H1 (cell line): ENCODE data around the gene CNOT3. TPM values are rescaled to one million over a fixed set of nuclear protein-coding genes. Genes with fewer than 3 reads are reported as not detected.

ENCODE experiments used
- CTCF ChIA-PET: fragments of 300-600 bp; sonication (Branson Sonifier 250); formaldehyde crosslinking; loops from one replicate; lab custom pipeline; 2021; ENCODE audit not compliant: partially characterized antibody; lab: Charles Lee
- POLR2A ChIA-PET: fragments of 300-600 bp; sonication (Branson Sonifier 250); formaldehyde crosslinking; loops from one replicate; lab custom pipeline; 2021; ENCODE audit warnings: inconsistent platforms; ENCODE audit not compliant: partially characterized antibody; lab: Charles Lee
- DNase-seq, 2 experiments: peaks; one replicate each; pipeline versions ENCODE4 v3.0.0 to v3.0.0-alpha.2; 2010 to 2022; ENCODE audit warnings: low spot score in 2 of 2, low read depth in 1 of 2, mixed read lengths in 1 of 2
- FAIRE-seq: peaks from 2 replicates; lab custom pipeline; 2011; peaks lifted over from hg19 to GRCh38; lab: Jason Lieb, UNC
- H2AFZ ChIP-seq: 2 replicates; pipeline ENCODE4 v1.8.1; 2012; ENCODE audit warnings: low read length, inconsistent platforms
- H2AK5ac ChIP-seq: 2 replicates; pipeline ENCODE4 v1.6.1; 2013; ENCODE audit warnings: low read depth, low read length
- H2BK120ac ChIP-seq: replicated peaks from 2 replicates; pipeline ENCODE3; 2013; ENCODE audit warnings: low read depth, low read length, inconsistent platforms
- H2BK12ac ChIP-seq: 2 replicates; pipeline ENCODE4 v1.6.1; 2013; ENCODE audit warnings: low read depth, low read length
- H2BK15ac ChIP-seq: 2 replicates; pipeline ENCODE4 v1.6.1; 2013; ENCODE audit warnings: low read length
- H2BK20ac ChIP-seq: 2 replicates; pipeline ENCODE4 v1.6.1; 2013; ENCODE audit warnings: low read length
- H2BK5ac ChIP-seq: 2 replicates; pipeline ENCODE4 v1.6.1; 2013; ENCODE audit warnings: low read depth, low read length
- H3K14ac ChIP-seq: 2 replicates; pipeline ENCODE4 v1.6.1; 2013; ENCODE audit warnings: inconsistent platforms; ENCODE audit not compliant: insufficient read length
- H3K18ac ChIP-seq: 2 replicates; pipeline ENCODE4 v1.6.1; 2013; ENCODE audit warnings: low read length; ENCODE audit errors: extremely low read depth
- H3K23ac ChIP-seq: 2 replicates; pipeline ENCODE4 v1.6.1; 2013; ENCODE audit warnings: inconsistent platforms; ENCODE audit not compliant: insufficient read length
- H3K23me2 ChIP-seq: 2 replicates; pipeline ENCODE4 v1.6.1; 2013; ENCODE audit warnings: low read depth, low read length
- H3K27ac ChIP-seq: 2 replicates; pipeline ENCODE4 v1.6.1; 2011; ENCODE audit warnings: low read depth, low read length, inconsistent platforms
- H3K27me3 ChIP-seq, 4 experiments: replicated peaks in 1 of 4; 1 replicate in 1 of 4; 2 replicates in 3 of 4; pipeline versions ENCODE4 v1.6.1 to v1.8.1; 2011 to 2013; ENCODE audit warnings: low read length in 3 of 4, mild to moderate bottlenecking in 3 of 4, inconsistent platforms in 2 of 4, mixed read lengths in 2 of 4, moderate library complexity in 1 of 4; ENCODE audit not compliant: control insufficient read depth in 3 of 4, insufficient read depth in 3 of 4; ENCODE audit errors: extremely low read depth in 1 of 4
- H3K36me3 ChIP-seq, 4 experiments: 2 replicates each; pipeline versions ENCODE4 v1.6.1 to v1.8.1; 2011 to 2013; ENCODE audit warnings: mild to moderate bottlenecking in 4 of 4, low read length in 3 of 4, moderate library complexity in 2 of 4, control low read depth in 1 of 4, inconsistent platforms in 1 of 4; ENCODE audit not compliant: insufficient read depth in 4 of 4, control insufficient read depth in 2 of 4
- H3K4ac ChIP-seq: replicated peaks from 2 replicates; pipeline ENCODE3; 2013; ENCODE audit warnings: low read length, low read depth, mixed read lengths, inconsistent platforms; ENCODE audit not compliant: insufficient read length
- H3K4me1 ChIP-seq, 4 experiments: replicated peaks in 1 of 4; 1 replicate in 1 of 4; 2 replicates in 3 of 4; pipeline versions ENCODE4 v1.6.1 to v1.8.1; 2011 to 2013; ENCODE audit warnings: low read length in 3 of 4, inconsistent platforms in 2 of 4, mixed read lengths in 1 of 4; ENCODE audit not compliant: insufficient read depth in 4 of 4, control insufficient read depth in 3 of 4
- H3K4me2 ChIP-seq, 2 experiments: 2 replicates each; pipeline versions ENCODE4 v1.6.1 to v1.8.1; 2011 to 2013; ENCODE audit warnings: low read depth in 2 of 2, low read length in 2 of 2, control low read depth in 1 of 2, inconsistent platforms in 1 of 2, mild to moderate bottlenecking in 1 of 2; ENCODE audit not compliant: insufficient read depth in 1 of 2
- H3K4me3 ChIP-seq, 4 experiments: fragments of 200-600, 300-600 bp in 1 of 4; sonication (generic), shearing (Covaris generic), sonication (Bioruptor Twin) in 1 of 4; 2 replicates each; pipeline versions ENCODE4 v1.5.1 to v1.8.1; 2011 to 2016; ENCODE audit warnings: low read length in 4 of 4, low read depth in 3 of 4, control low read depth in 2 of 4, inconsistent platforms in 2 of 4, mild to moderate bottlenecking in 2 of 4, mixed read lengths in 1 of 4, moderate library complexity in 1 of 4; ENCODE audit not compliant: insufficient read depth in 2 of 4; ENCODE audit errors: extremely low read depth in 1 of 4
- H3K56ac ChIP-seq: replicated peaks from 2 replicates; pipeline ENCODE3; 2013; ENCODE audit warnings: low read depth, mild to moderate bottlenecking, mixed read lengths, low read length, inconsistent platforms; ENCODE audit not compliant: insufficient read length
- H3K79me1 ChIP-seq: 2 replicates; pipeline ENCODE4 v1.6.1; 2013; ENCODE audit warnings: low read depth, low read length, control low read depth
- H3K79me2 ChIP-seq, 2 experiments: 2 replicates each; pipeline versions ENCODE4 v1.6.1 to v1.8.1; 2012 to 2013; ENCODE audit warnings: low read length in 2 of 2, mild to moderate bottlenecking in 2 of 2, inconsistent platforms in 1 of 2; ENCODE audit not compliant: insufficient read depth in 2 of 2, control insufficient read depth in 1 of 2
- H3K9ac ChIP-seq, 4 experiments: replicated peaks in 1 of 4; 1 replicate in 1 of 4; 2 replicates in 3 of 4; pipeline versions ENCODE4 v1.6.1 to v1.8.1; 2011 to 2013; ENCODE audit warnings: low read depth in 3 of 4, low read length in 3 of 4, control low read depth in 2 of 4, mild to moderate bottlenecking in 2 of 4, moderate library complexity in 2 of 4, inconsistent platforms in 1 of 4; ENCODE audit errors: extremely low read depth in 1 of 4
- H3K9me3 ChIP-seq, 2 experiments: 2 replicates each; pipeline versions ENCODE4 v1.6.1 to v1.8.1; 2012 to 2013; ENCODE audit warnings: mild to moderate bottlenecking in 2 of 2, moderate library complexity in 2 of 2, control low read depth in 1 of 2, inconsistent platforms in 1 of 2, low read depth in 1 of 2, low read length in 1 of 2, mixed read lengths in 1 of 2; ENCODE audit not compliant: insufficient read depth in 2 of 2
- H4K20me1 ChIP-seq, 2 experiments: replicated peaks in 1 of 2; 2 replicates each; pipeline versions ENCODE3 to v1.8.1; 2011 to 2013; ENCODE audit warnings: inconsistent platforms in 2 of 2, low read length in 2 of 2, mild to moderate bottlenecking in 1 of 2; ENCODE audit not compliant: insufficient read depth in 2 of 2, control insufficient read depth in 1 of 2
- H4K5ac ChIP-seq: 2 replicates; pipeline ENCODE4 v1.6.1; 2013; ENCODE audit warnings: low read length, low read depth, mixed read lengths, inconsistent platforms; ENCODE audit not compliant: insufficient read length
- H4K8ac ChIP-seq: 2 replicates; pipeline ENCODE4 v1.8.0; 2013; ENCODE audit warnings: mild to moderate bottlenecking, moderate library complexity, low read length, inconsistent platforms; ENCODE audit not compliant: insufficient read depth; ENCODE audit errors: extremely low read depth
- H4K91ac ChIP-seq: replicated peaks from 2 replicates; pipeline ENCODE3; 2013; ENCODE audit warnings: low read length, mixed read lengths, inconsistent platforms; ENCODE audit not compliant: insufficient read length
- BRCA1 ChIP-seq: IDR thresholded peaks from 2 replicates; pipeline ENCODE4 v1.6.1; 2012; ENCODE audit warnings: low read depth, low read length, improper control_type of control experiment
- CHD1 ChIP-seq: IDR thresholded peaks from 2 replicates; pipeline ENCODE4 v1.6.1; 2012; ENCODE audit warnings: low read depth, low read length, improper control_type of control experiment
- EP300 ChIP-seq, 2 experiments: IDR thresholded peaks; 1 replicate in 1 of 2; 2 replicates in 1 of 2; pipeline ENCODE4 v1.6.1; 2011 to 2012; ENCODE audit warnings: low read depth in 2 of 2, low read length in 2 of 2, mild to moderate bottlenecking in 2 of 2, borderline replicate concordance in 1 of 2, inconsistent platforms in 1 of 2, moderate library complexity in 1 of 2
- HDAC6 ChIP-seq: IDR thresholded peaks from one replicate; pipeline ENCODE4 v1.7.1; 2012; ENCODE audit warnings: low read depth, mild to moderate bottlenecking, inconsistent platforms, low read length, moderate library complexity
- MAFK ChIP-seq: IDR thresholded peaks from 2 replicates; pipeline ENCODE4 v1.6.1; 2012; ENCODE audit warnings: low read depth, mild to moderate bottlenecking, improper control_type of control experiment, low read length
- NRF1 ChIP-seq: IDR thresholded peaks from 2 replicates; pipeline ENCODE4 v1.6.1; 2011; ENCODE audit warnings: mild to moderate bottlenecking, low read depth, low read length, improper control_type of control experiment
- SP2 ChIP-seq: IDR thresholded peaks from 2 replicates; pipeline ENCODE4 v1.6.1; 2012; ENCODE audit warnings: mild to moderate bottlenecking, low read length, inconsistent platforms
- SP4 ChIP-seq: IDR thresholded peaks from 2 replicates; pipeline ENCODE4 v1.6.1; 2012; ENCODE audit warnings: low read length, inconsistent platforms
- WGBS, 2 experiments: shearing (Covaris generic) in 1 of 2; methylation state at CpG; one replicate each; pipeline versions ENCODE4 v1.1.6 to v1.1.7; 2013 to 2015; ENCODE audit warnings: low lambda C conversion rate in 2 of 2, mixed read lengths in 2 of 2, inconsistent platforms in 1 of 2, low coverage in 1 of 2, missing lambda C conversion rate in 1 of 2; ENCODE audit not compliant: insufficient replicate concordance in 2 of 2, insufficient coverage in 1 of 2, insufficient read length in 1 of 2; ENCODE audit errors: extremely low coverage in 1 of 2, missing lambda C conversion rate in 1 of 2; 5-methylcytosine and 5-hydroxymethylcytosine counted together
- polyA plus RNA-seq, 7 experiments: library from polyadenylated mRNA; depleted of rRNA in 3 of 7; stranded (reverse) in 5 of 7; unstranded in 2 of 7; fragments of >200 nt in 5 of 7; fragments of 200-250 nt in 2 of 7; gene quantifications; 1 replicate in 5 of 7; 2 replicates in 1 of 7; 4 replicates in 1 of 7; pipeline versions ENCODE4 v1.2.1 to v1.2.3, GENCODE V29; 2011 to 2013; ENCODE audit warnings: missing spikeins in 2 of 7, mixed read lengths in 2 of 7
- total RNA-seq: library from RNA; stranded (reverse); fragmentation: NEBNext Ultra II Directional; extraction: Animal tissue kit (Norgen Biotek cat#: 25700); gene quantifications from 2 replicates; pipeline ENCODE4 v1.2.1, GENCODE V29; 2021
- TF ChIP-seq, protein P1 (sequence below): IDR thresholded peaks from 2 replicates; pipeline ENCODE4 v1.6.1; 2012; ENCODE audit warnings: inconsistent platforms
- TF ChIP-seq, protein P2 (sequence below): IDR thresholded peaks from 2 replicates; pipeline ENCODE4 v1.6.1; 2012; ENCODE audit warnings: inconsistent platforms

CNOT3 gene
- total and polyA plus RNA-seq, 2 of the 8 experiments (the other 6 are each of a cell fraction or from before 2014, with no cell fraction given): 21.2 to 86.4 TPM

- H3K4me2 ChIP-seq: peak within 1 kb of the TSS; percentile 77 to 97
- CTCF ChIA-PET: interaction anchor here (0.6 to 1.4 kb wide), 8 partner anchors 10 to 338 kb away, joined by 3 to 5 read pairs (median 3); no protein-coding TSS in a partner anchor
- peaks cover 0 to 6% of the 10 kb centered on the region in 2 experiments for H4K20me1 ChIP-seq
- H3K79me1 ChIP-seq: peaks cover 13% of the 10 kb centered on the region
- H3K27me3 ChIP-seq: no peaks in the 10 kb centered on the region
- H2BK20ac ChIP-seq: no peak within 1 kb of the TSS
- H4K5ac ChIP-seq: peak within 1 kb of the TSS; percentile 97
- H3K23ac ChIP-seq: no peak within 1 kb of the TSS
- H2BK15ac ChIP-seq: peak within 1 kb of the TSS; percentile 94; the same call in 1 of the 2 replicates
- H3K79me2 ChIP-seq: peaks cover 3 to 32% of the 10 kb centered on the region in 2 experiments; a peak in 3 of 4 replicates
- peak within 1 kb of the TSS; percentile 99 for H3K4ac ChIP-seq
- DNase-seq: peak in 1 of 2 experiments; percentile 94
- POLR2A ChIA-PET: interaction anchor here (0.7 to 28.7 kb wide), 13 partner anchors 8 to 76 kb away, joined by 3 to 909 read pairs (median 4); partner anchors contain the start of genes CNOT3, PRPF31, RPS9 and TFPT
- no peak for FAIRE-seq
- H4K8ac ChIP-seq: peak within 1 kb of the TSS; percentile 99
- peak within 1 kb of the TSS; percentile 81 to 99 (median 93) for H3K9ac ChIP-seq
- H3K14ac ChIP-seq: peak within 1 kb of the TSS; percentile 87
- H2AK5ac ChIP-seq: peak within 1 kb of the TSS; percentile 82; the same call in 1 of the 2 replicates
- H2BK5ac ChIP-seq: peak within 1 kb of the TSS; percentile 100
- WGBS, 2 experiments: 2% methylated on average over 53 of the region's 77 CpGs; no CpG with 5 or more reads in 1 of the 2 experiments
- peaks cover 11% of the 10 kb centered on the region for H3K23me2 ChIP-seq
- peak within 1 kb of the TSS; percentile 62 to 91 (median 75) for H3K4me3 ChIP-seq
- H3K18ac ChIP-seq: peak within 1 kb of the TSS; percentile 99
- peak within 1 kb of the TSS; percentile 98 for H4K91ac ChIP-seq
- H3K9me3 ChIP-seq: no peaks in the 10 kb centered on the region
- peak within 1 kb of the TSS; percentile 50 for H2BK120ac ChIP-seq
- H3K27ac ChIP-seq: peak within 1 kb of the TSS; percentile 99
- peak within 1 kb of the TSS; percentile 100 for H2BK12ac ChIP-seq
- peak within 1 kb of the TSS; percentile 99 for H3K56ac ChIP-seq
- peaks cover 3 to 12% (median 7%) of the 10 kb centered on the region in 4 experiments; a peak in 5 of 7 replicates for H3K4me1 ChIP-seq
- peak within 1 kb of the TSS; percentile 85; the same call in 1 of the 2 replicates for H2AFZ ChIP-seq
- H3K36me3 ChIP-seq: peaks cover 4 to 21% (median 7%) of the 10 kb centered on the region in 4 experiments; a peak in 7 of 8 replicates
- TF ChIP-seq CHD1 (no peak), MAFK (no peak), HDAC6 (no peak), SP4 (no peak), BRCA1 (no peak), EP300 (IDR thresholded peaks at IDR 0.05; ENCODE audit: borderline replicate concordance in 1 of 2, low read depth in 2 of 2, low read length in 2 of 2) (no peak), NRF1 (no peak), SP2 (no peak)
- TF ChIP-seq, protein P1, sequence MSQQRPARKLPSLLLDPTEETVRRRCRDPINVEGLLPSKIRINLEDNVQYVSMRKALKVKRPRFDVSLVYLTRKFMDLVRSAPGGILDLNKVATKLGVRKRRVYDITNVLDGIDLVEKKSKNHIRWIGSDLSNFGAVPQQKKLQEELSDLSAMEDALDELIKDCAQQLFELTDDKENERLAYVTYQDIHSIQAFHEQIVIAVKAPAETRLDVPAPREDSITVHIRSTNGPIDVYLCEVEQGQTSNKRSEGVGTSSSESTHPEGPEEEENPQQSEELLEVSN: 0 out of 2 replicates have a peak, but pooled peaks have one; percentile 3
- TF ChIP-seq, protein P2, sequence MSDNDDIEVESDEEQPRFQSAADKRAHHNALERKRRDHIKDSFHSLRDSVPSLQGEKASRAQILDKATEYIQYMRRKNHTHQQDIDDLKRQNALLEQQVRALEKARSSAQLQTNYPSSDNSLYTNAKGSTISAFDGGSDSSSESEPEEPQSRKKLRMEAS: no peak
These were observed 53.6 kb downstream of the CNOT3 start, which contains the start of gene TSEN34 for GRCh38 chr19:54191011-54191810. TSS of gene TSEN34 (plus strand) at chr19:54191308. CDS start at chr19:54191365, 57 bp downstream.
